Germinal center (tissue), 1 donor: ENCODE measurements around the gene HDAC8.
"Not testable (repeated sequence)": the region's sequence is repeated elsewhere in the genome, so short reads cannot be mapped to it uniquely, and the experiment has no call there.

Experiments
- DNase-seq: peaks from one replicate; pipeline ENCODE4 v3.0.0; 2012; ENCODE audit warnings: mixed read lengths, low spot score

HDAC8 gene

GRCh38 chrX:72372735-72373134 is 199.9 kb downstream of the HDAC8 start:
- no peak for DNase-seq

GRCh38 chrX:72371405-72371804 is 201.2 kb downstream of the HDAC8 start:
- DNase-seq = no peak

- no peak for DNase-seq
Measured at GRCh38 chrX:72368796-72369195, 203.8 kb downstream of the HDAC8 start.

- DNase-seq = no peak
Measured at GRCh38 chrX:72367516-72367915, 205.1 kb downstream of the HDAC8 start.

- DNase-seq = no peak
Measured at GRCh38 chrX:72366701-72367454, 205.8 kb downstream of the HDAC8 start.

GRCh38 chrX:72366178-72366577 is 206.5 kb downstream of the HDAC8 start:
- DNase-seq = no peak

GRCh38 chrX:72365126-72365525 is 207.5 kb downstream of the HDAC8 start:
- no peak for DNase-seq

- DNase-seq = no peak
Measured at GRCh38 chrX:72360326-72360725, 212.3 kb downstream of the HDAC8 start.

- DNase-seq = no peak
Measured at GRCh38 chrX:72358313-72358712, 214.3 kb downstream of the HDAC8 start.

- no peak for DNase-seq
Measured at GRCh38 chrX:72352786-72353185, 219.9 kb downstream of the HDAC8 start.

- no peak for DNase-seq
Measured at GRCh38 chrX:72351606-72352334, 220.9 kb downstream of the HDAC8 start.

- DNase-seq = no peak
Measured at GRCh38 chrX:72349190-72349589, 223.5 kb downstream of the HDAC8 start.

- no peak for DNase-seq
Measured at GRCh38 chrX:72348247-72348979, 224.2 kb downstream of the HDAC8 start.

GRCh38 chrX:72347366-72347765 is 225.3 kb downstream of the HDAC8 start:
- no peak for DNase-seq

GRCh38 chrX:72346302-72346949 is 226.2 kb downstream of the HDAC8 start:
- DNase-seq = no peak

- DNase-seq = no peak
Measured at GRCh38 chrX:72340626-72341025, 232.0 kb downstream of the HDAC8 start.

- no peak for DNase-seq
Measured at GRCh38 chrX:72340041-72340440, 232.6 kb downstream of the HDAC8 start.

- DNase-seq = no peak
Measured at GRCh38 chrX:72330131-72330530, 242.5 kb downstream of the HDAC8 start.

GRCh38 chrX:72326605-72327300 is 245.9 kb downstream of the HDAC8 start:
- DNase-seq = no peak

- DNase-seq = not testable (repeated sequence)
Measured at GRCh38 chrX:72319651-72320050, 253.0 kb downstream of the HDAC8 start.

GRCh38 chrX:72317139-72317538 is 255.5 kb downstream of the HDAC8 start:
- DNase-seq = no peak
